SH-SY5Y (cell line): Measurements from ENCODE around the gene B3GALT6.

Source experiments
- GATA2 ChIP-seq: IDR thresholded peaks from 2 replicates; pipeline ENCODE4 v1.6.1; 2011; ENCODE audit warnings: mild to moderate bottlenecking, low read depth, low read length
- GATA3 ChIP-seq: IDR thresholded peaks from 2 replicates; pipeline ENCODE4 v1.6.1; 2011; ENCODE audit warnings: low read depth, mild to moderate bottlenecking, low read length, moderate library complexity

- no peak for TF ChIP-seq GATA3
- TF ChIP-seq GATA2 = no peak
Observed at GRCh38 chr1:1221887-1222574, 10.0 kb upstream of the B3GALT6 start.
